Ammon's horn (tissue), 1 donor: ENCODE results near the gene KCNA2.
A peak's percentile ranks its signal among the peaks of the same experiment; 100 is the strongest.

Experiments used
- DNase-seq: peaks from one replicate; pipeline ENCODE4 v3.0.0-alpha.2; 2016; ENCODE audit warnings: low spot score

Gene KCNA2

DNA sequence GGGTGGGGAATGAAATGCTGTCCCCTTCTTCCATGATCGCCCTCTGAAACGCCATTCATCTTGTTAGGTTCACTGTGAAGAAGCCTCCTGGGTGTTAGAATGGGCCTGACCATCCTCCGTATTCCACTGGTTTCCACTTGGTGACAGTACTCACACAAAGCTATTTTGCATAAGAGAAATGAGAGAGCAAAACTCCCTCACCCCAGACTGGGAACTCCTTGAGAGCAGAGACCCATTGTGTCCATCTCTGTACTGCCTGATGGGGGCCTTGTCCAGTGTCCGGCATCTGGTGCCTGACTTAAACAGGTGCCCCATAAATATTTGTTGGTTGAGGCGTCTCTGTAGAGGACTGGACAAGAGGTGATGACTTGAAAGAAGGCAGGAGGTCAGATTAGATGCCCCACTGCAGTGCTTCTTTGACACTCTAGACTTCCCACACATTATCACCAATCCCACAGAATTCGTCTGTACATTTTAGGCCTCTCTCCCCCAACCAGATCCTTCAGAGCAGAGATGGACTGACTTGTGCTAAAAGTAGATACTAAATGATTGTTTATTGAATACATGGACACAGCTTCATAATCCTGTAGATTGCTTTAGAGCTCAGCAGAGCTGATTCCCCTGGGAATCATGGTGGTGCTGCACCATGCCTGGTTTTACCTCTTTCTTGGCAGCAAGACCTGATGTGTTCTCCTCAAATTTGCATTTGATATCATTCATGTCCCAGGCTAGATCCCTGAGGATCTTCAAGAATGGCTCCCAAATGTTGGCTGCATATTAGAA lies 22.4 kb upstream of the KCNA2 start:
- no peak for DNase-seq

GRCh38 chr1:110627764-110628163 lies 21.6 kb upstream of the KCNA2 start:
- no peak for DNase-seq

GRCh38 chr1:110626889-110627288 lies 20.7 kb upstream of the KCNA2 start:
- DNase-seq: no peak

- no peak for DNase-seq
Observed at GRCh38 chr1:110620686-110621085, 14.5 kb upstream of the KCNA2 start.

GRCh38 chr1:110620250-110620615 lies 14.1 kb upstream of the KCNA2 start:
- DNase-seq: no peak

DNA sequence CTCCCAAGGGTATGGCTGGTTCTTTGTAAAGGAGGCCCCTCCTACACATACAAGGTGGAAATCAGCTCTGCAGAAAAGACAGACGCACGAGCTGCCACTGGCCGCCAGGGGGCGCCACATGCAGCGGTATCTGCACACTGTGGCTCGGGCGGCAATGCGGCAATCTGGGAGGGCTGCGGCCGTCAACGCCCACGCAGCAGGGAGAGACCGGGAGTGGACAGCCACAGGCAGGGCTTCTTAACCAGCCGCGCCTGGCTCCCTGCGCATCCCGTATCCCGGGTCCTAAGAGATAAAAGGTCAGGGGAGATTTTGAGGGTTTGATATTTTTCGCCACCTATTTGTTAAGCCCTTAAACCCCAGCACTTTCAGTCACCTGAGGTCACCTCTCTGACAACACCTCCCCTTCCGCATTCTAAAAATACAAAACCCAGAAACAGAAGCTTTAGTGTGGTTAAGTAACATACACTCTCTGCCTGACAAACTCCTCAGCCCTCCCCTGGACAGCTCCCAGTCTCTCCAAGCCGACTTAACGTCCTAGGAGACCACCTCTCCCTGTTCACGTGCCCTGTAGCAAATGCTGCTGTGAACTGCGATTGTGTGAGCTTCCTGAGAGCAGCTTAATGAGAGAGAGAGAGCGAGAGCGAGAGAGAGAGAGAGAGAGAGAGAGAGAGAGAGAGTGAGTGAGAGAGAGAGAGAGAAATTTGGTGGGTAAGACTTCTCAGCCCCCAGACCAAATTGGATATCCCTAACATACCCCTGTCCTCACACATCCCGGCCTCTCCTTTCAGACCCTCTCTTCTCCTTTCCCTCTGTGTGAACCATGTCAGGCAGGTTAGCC lies 13.5 kb upstream of the KCNA2 start:
- DNase-seq: peak; percentile 89

GRCh38 chr1:110618668-110619067 lies 12.5 kb upstream of the KCNA2 start:
- DNase-seq: no peak

- no peak for DNase-seq
Observed at GRCh38 chr1:110617589-110617988, 11.4 kb upstream of the KCNA2 start.

- no peak for DNase-seq
Observed at GRCh38 chr1:110617116-110617515, 11.0 kb upstream of the KCNA2 start.

- DNase-seq: no peak
Observed at GRCh38 chr1:110616587-110616986, 10.4 kb upstream of the KCNA2 start.

GRCh38 chr1:110615548-110616130 lies 9.5 kb upstream of the KCNA2 start:
- DNase-seq: peak; percentile 95

DNA sequence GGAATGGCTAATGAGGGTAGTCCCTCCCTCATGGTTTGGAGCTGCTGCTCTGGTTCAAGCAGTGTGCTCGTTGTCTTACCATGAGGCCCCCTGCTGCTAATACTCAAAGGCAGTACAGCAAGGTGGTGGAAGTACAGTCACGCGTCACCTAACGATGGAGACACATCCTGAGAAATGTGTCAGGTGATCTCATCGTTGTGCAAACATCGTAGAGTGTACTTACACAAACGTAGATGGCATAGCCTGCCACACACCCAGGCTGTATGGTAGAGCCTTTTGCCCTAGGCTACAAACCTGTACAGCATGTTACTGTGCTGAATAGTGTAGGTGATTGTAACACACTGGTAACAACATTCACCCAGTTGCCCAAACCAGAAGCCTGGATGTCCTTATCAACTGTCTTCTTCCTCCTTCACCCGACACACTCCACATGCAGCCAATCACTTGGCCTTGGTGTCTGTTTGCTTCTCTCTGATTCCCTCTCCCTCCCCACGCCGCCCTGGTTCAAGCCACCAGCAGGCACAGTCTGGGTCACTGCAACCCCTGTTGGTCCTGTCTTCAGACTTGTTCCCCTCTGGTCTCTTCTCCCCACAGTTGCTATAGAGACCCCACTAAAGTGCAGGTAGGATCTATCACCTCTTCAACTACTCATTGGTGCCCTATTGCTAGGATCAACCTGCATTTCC lies 6.0 kb upstream of the KCNA2 start:
- DNase-seq: no peak

DNA sequence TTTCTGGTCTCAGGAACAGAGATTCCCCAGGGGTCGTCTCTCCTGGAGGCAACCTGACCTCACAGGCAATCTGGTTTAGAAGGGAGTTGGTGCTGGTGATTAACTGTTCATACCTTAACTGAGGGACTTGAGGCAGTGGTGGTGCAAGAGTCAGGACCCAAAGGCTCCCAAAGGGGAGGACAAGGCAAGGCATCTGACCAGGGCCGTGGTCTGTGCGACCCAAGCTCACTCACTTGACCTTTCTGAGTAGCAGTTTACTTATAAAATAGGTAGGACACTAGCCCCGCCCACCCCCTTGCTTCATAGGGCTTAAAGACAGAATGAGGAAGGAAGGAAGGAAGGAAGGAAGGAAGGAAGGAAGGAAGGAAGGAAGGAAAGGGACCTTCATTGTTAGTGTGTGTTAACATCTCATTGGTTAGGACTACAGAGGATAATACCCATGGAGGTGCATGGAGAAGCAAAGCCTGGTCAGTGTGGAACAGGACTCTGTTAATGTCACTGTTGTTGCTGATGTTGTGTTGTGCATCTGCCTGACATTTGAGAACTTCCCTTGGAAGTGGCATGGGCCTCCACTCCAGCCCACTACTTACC lies 4.6 kb upstream of the KCNA2 start:
- DNase-seq: no peak

DNA sequence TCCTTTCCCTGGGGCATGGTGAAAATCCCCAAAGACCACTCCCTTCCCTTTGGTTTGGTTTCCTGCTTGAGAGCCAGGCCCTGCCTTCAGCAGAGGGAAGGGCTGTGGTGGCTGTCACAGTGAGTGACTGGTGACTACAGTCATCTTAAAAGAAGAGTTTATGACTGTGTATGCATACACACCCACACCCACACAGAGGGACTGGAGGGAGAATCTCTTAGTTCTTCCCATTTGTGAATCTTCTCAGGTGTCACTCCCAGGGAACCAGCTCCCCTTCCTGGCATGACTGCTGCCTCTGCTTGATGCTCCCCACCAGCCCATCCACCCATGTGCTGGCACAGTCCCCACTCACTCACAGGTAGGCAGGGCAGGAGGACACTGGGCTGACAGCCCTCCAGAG lies 3.9 kb upstream of the KCNA2 start:
- no peak for DNase-seq

DNA sequence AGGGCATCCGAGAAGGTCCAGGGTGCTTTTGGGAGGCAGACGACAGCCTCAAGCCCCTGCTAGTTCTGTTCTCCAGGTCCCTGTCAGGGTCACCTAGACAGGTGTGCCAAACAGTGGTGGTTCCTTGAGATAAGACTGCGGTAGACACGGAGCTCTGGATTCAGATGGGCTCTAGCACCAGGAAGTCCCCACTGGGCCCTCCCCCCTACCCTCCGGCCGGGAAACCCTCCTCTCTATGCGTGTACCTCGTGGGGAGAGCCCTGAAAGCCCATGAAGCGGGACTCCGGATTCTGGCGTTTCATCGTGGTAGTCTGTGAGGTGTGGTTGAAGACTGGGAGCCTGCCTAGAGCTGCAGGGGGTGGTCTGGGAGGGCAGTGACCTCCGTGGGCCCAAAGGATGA lies 2.1 kb upstream of the KCNA2 start:
- no peak for DNase-seq

DNA sequence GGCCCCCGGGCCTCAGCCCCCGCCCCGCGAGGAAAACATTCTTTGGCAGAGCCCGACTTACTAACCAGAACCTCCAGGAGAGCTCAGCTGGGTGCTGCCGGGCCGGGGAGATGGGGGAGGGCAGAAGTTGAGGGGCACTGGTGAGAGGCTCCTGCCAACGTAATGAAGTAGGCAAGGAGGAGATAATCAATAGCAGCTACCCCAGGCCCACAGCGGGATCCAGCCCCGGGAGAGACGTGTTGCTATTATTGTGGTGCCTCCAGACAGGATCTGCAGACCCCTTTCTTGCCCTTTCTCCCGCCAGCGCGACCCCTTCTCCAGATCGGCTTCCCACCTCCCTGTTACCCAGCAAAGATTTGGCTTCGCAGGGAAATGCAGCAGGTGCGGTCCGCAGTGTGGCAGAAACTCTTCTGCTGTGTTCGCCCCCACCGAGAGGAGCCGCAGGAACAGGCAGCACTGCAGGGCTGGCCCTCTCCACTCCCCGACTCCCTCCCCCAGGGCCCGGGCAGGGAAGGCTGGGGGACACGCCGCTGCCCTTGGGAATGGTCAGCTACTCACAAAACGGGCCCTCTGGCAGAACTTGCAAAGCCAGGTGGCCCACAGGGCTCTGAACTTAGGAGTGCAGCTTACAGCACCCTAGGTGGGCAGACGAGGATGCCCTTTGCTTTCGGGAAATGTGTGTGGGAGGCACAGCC lies 1.5 kb upstream of the KCNA2 start:
- DNase-seq: no peak

DNA sequence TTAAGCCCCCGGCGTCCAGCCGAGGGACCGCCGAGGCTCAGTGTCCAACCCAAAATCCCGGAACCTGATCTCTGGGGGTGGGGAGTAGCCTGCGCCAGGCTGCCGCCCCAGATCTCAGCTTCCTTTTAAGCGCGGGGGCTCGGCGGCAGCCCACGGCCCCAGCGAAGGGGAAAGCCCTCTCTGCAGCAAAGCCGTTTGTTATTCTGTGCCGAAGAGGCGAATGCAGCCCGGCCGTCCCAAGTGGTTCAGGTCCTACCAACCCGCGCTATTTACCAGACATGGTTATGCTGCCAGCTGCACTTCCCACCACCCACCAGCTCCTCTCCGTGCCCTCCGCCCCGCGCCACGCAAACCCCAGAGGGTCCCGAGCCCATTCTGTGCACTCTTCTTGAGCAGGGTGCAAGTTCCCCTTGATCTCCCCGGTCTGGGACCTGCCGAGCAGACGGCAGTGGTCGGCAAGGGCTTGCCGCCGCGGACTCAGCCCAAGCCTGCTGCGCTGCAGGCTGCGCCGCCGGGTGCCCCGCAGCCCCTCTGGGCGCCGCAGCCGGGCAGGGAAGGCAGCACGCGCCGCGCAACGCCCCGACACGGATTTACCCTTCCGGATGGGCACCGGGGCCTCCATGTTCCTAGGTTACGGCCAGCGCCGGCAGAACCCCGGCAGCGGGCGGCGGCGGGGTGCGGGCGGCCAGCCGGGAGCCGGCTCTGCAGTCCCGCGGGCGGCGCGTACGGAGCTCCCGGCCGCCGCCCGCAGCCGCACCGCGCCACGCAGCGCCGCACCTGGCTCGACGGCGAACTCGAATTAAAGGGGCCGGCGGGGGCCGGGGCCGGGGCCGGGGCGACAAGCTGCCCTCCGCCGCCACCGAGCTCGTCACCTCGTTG lies 738 bp upstream of the KCNA2 start:
- peak; percentile 57 for DNase-seq

DNA sequence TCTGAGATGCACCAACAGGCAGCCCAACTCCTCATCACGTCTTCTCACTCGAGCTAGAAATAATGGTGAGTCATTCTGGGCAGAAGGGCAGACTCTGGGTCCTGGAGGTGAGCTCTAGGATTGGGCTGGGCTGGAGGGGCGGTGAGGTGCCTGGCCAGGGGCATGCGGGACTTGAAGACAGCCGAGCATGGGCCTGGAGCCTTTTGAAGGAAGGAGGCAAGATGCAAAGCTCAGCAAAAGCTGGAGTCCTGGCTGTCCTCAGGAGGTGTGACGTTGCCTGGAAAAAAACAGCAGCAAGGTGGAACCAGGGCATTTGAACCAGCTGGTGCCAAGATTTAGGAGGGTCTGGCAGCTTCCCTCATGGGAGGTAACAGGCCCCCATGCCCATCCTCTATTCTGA lies 712 bp downstream of the KCNA2 start:
- no peak for DNase-seq

- peak; percentile 36 for DNase-seq
Observed at GRCh38 chr1:110604586-110605148, 1.5 kb downstream of the KCNA2 start.

GRCh38 chr1:110603058-110603457 lies 3.1 kb downstream of the KCNA2 start:
- no peak for DNase-seq
